H9 (cell line): ENCODE results near the gene NET1. TPM values are rescaled to one million over a fixed set of nuclear protein-coding genes. Genes with fewer than 3 reads are reported as not detected.

Experiments
- DNase-seq: peaks from one replicate; pipeline ENCODE4 v3.0.0-alpha.2; 2017
- H2AFZ ChIP-seq: one replicate; pipeline ENCODE4 v1.6.1; 2013; ENCODE audit warnings: mild to moderate bottlenecking, low read length, control low read depth, moderate library complexity
- H2AK5ac ChIP-seq: 2 replicates; pipeline ENCODE4 v1.6.1; 2013; ENCODE audit warnings: low read length, control low read depth, mixed read lengths; ENCODE audit not compliant: insufficient read length
- H2BK120ac ChIP-seq: one replicate; pipeline ENCODE4 v1.6.1; 2013; ENCODE audit warnings: low read depth, mild to moderate bottlenecking, low read length, control low read depth, inconsistent platforms; ENCODE audit not compliant: poor library complexity, severe bottlenecking
- H2BK12ac ChIP-seq: 2 replicates; pipeline ENCODE4 v1.6.1; 2013; ENCODE audit warnings: low read length, control low read depth, mixed read lengths, low read depth; ENCODE audit not compliant: insufficient read length
- H2BK15ac ChIP-seq: 2 replicates; pipeline ENCODE4 v1.6.1; 2013; ENCODE audit warnings: low read depth, low read length, control low read depth
- H2BK20ac ChIP-seq: one replicate; pipeline ENCODE4 v1.6.1; 2013; ENCODE audit warnings: low read depth, mild to moderate bottlenecking, low read length, control low read depth, inconsistent platforms; ENCODE audit not compliant: poor library complexity, severe bottlenecking
- H2BK5ac ChIP-seq: 2 replicates; pipeline ENCODE4 v1.6.1; 2013; ENCODE audit warnings: low read length, control low read depth, mixed read lengths; ENCODE audit not compliant: insufficient read length
- H3K14ac ChIP-seq: 2 replicates; pipeline ENCODE4 v1.6.1; 2013; ENCODE audit warnings: low read length, control low read depth; ENCODE audit not compliant: insufficient read depth
- H3K18ac ChIP-seq: 2 replicates; pipeline ENCODE4 v1.6.1; 2013; ENCODE audit warnings: low read depth, mild to moderate bottlenecking, mixed read lengths, low read length, control low read depth; ENCODE audit not compliant: insufficient read length
- H3K23ac ChIP-seq: 2 replicates; pipeline ENCODE4 v1.6.1; 2013; ENCODE audit warnings: low read length, control low read depth, mixed read lengths, low read depth; ENCODE audit not compliant: insufficient read length
- H3K23me2 ChIP-seq: 2 replicates; pipeline ENCODE4 v1.6.1; 2013; ENCODE audit warnings: low read depth, mild to moderate bottlenecking, mixed read lengths, low read length, control low read depth; ENCODE audit not compliant: insufficient read length, poor library complexity, severe bottlenecking
- H3K27ac ChIP-seq: 2 replicates; pipeline ENCODE4 v1.5.1; 2013; ENCODE audit warnings: low read length, control low read depth, mixed read lengths, low read depth; ENCODE audit not compliant: insufficient read length
- H3K27me3 ChIP-seq: 2 replicates; pipeline ENCODE4 v1.6.1; 2013; ENCODE audit warnings: low read length, control low read depth, inconsistent platforms; ENCODE audit not compliant: insufficient read depth
- H3K4ac ChIP-seq: 2 replicates; pipeline ENCODE4 v1.6.1; 2013; ENCODE audit warnings: low read depth, mild to moderate bottlenecking, control low read depth, inconsistent platforms, low read length, moderate library complexity
- H3K4me1 ChIP-seq: 2 replicates; pipeline ENCODE4 v1.6.1; 2013; ENCODE audit warnings: low read length, control low read depth, inconsistent platforms; ENCODE audit not compliant: insufficient read depth
- H3K4me2 ChIP-seq: 2 replicates; pipeline ENCODE4 v1.6.1; 2013; ENCODE audit warnings: low read length, control low read depth, mixed read lengths; ENCODE audit not compliant: insufficient read length, insufficient read depth
- H3K56ac ChIP-seq: 2 replicates; pipeline ENCODE4 v1.6.1; 2013; ENCODE audit warnings: low read depth, mild to moderate bottlenecking, mixed read lengths, low read length, control low read depth; ENCODE audit not compliant: insufficient read length
- H3K79me1 ChIP-seq: 2 replicates; pipeline ENCODE4 v1.6.1; 2013; ENCODE audit warnings: low read depth, mild to moderate bottlenecking, moderate library complexity, low read length, control low read depth, inconsistent platforms; ENCODE audit not compliant: insufficient read depth, poor library complexity, severe bottlenecking
- H3K79me2 ChIP-seq: 2 replicates; pipeline ENCODE4 v1.6.1; 2013; ENCODE audit warnings: low read length, control low read depth, inconsistent platforms; ENCODE audit not compliant: insufficient read depth
- H3K9ac ChIP-seq: 2 replicates; pipeline ENCODE4 v1.6.1; 2013; ENCODE audit warnings: low read length, control low read depth, mixed read lengths; ENCODE audit not compliant: insufficient read length; ENCODE audit errors: extremely low read depth
- H3K9me3 ChIP-seq: one replicate; pipeline ENCODE4 v1.6.1; 2013; ENCODE audit warnings: low read depth, low read length, inconsistent platforms; ENCODE audit not compliant: control insufficient read depth
- H3T11ph ChIP-seq: one replicate; pipeline ENCODE4 v1.6.1; 2013; ENCODE audit warnings: mild to moderate bottlenecking, low read length, control low read depth, inconsistent platforms
- H4K20me1 ChIP-seq: one replicate; pipeline ENCODE4 v1.6.1; 2013; ENCODE audit not compliant: control insufficient read depth, insufficient read length, insufficient read depth
- H4K5ac ChIP-seq: 2 replicates; pipeline ENCODE4 v1.6.1; 2013; ENCODE audit warnings: low read depth, mild to moderate bottlenecking, mixed read lengths, low read length, control low read depth; ENCODE audit not compliant: insufficient read length
- H4K8ac ChIP-seq: replicated peaks from 2 replicates; pipeline ENCODE4 v1.6.1; 2013; ENCODE audit warnings: low read length, control low read depth, mixed read lengths, low read depth; ENCODE audit not compliant: insufficient read length
- H4K91ac ChIP-seq: 2 replicates; pipeline ENCODE4 v1.6.1; 2013; ENCODE audit warnings: low read depth, mild to moderate bottlenecking, moderate library complexity, mixed read lengths, low read length, control low read depth; ENCODE audit not compliant: insufficient read length
- H3K27ac Mint-ChIP-seq, 3 experiments: 2 replicates in 2 of 3; 3 replicates in 1 of 3; pipeline ENCODE4 v1.8.0; 2020 to 2021; ENCODE audit warnings: mixed read lengths in 3 of 3, mild to moderate bottlenecking in 1 of 3, moderate library complexity in 1 of 3
- H3K27me3 Mint-ChIP-seq: 2 replicates; pipeline ENCODE4 v1.8.0; 2021; ENCODE audit warnings: low read depth, mild to moderate bottlenecking, moderate library complexity, mixed read lengths
- H3K36me3 Mint-ChIP-seq, 3 experiments: 2 replicates in 2 of 3; 3 replicates in 1 of 3; pipeline ENCODE4 v1.8.0; 2020 to 2021; ENCODE audit warnings: low read depth in 3 of 3, mixed read lengths in 3 of 3; ENCODE audit not compliant: insufficient read depth in 1 of 3
- H3K4me1 Mint-ChIP-seq, 2 experiments: 2 replicates each; pipeline ENCODE4 v1.8.0; 2020; ENCODE audit warnings: mixed read lengths in 2 of 2
- H3K4me3 Mint-ChIP-seq, 2 experiments: 2 replicates in 1 of 2; 3 replicates in 1 of 2; pipeline ENCODE4 v1.8.0; 2020 to 2021; ENCODE audit warnings: mild to moderate bottlenecking in 2 of 2, mixed read lengths in 2 of 2, moderate library complexity in 1 of 2
- H3K9me3 Mint-ChIP-seq, 2 experiments: 2 replicates in 1 of 2; 3 replicates in 1 of 2; pipeline ENCODE4 v1.8.0; 2020; ENCODE audit warnings: mild to moderate bottlenecking in 2 of 2, mixed read lengths in 2 of 2, moderate library complexity in 1 of 2
- CTCF ChIP-seq: fragments of 200-600 bp; sonication (generic); conservative IDR thresholded peaks from 3 replicates; pipeline ENCODE4 v1.8.0; 2021; ENCODE audit warnings: antibody characterized with exemption, mild to moderate bottlenecking
- WGBS: extraction: QIAGEN DNeasy Blood & Tissue Kit; methylation state at CpG from one replicate; pipeline ENCODE4 v1.1.7; 2013; ENCODE audit warnings: missing lambda C conversion rate, low lambda C conversion rate, mixed read lengths; ENCODE audit not compliant: insufficient read length; ENCODE audit errors: extremely low coverage; 5-methylcytosine and 5-hydroxymethylcytosine counted together
- total RNA-seq: library from RNA; stranded (reverse); gene quantifications from 2 replicates; pipeline ENCODE4 v1.2.1, GENCODE V29; 2021

NET1 gene
- total RNA-seq, 1 experiment from 2014 or later, result 50.6 TPM

- H3K4ac ChIP-seq, result no peak overlapping the region
- H3K79me1 ChIP-seq, result peaks cover 8% of the 10 kb centered on the region
- Mint-ChIP-seq H3K27ac (peak overlapping the region in 2 of 3 experiments; percentile 69 to 78; a peak in 3 of 7 replicates), H3K9me3 (peaks cover 5 to 18% of the 10 kb centered on the region in 2 experiments; a peak in 3 of 5 replicates), H3K4me3 (peak overlapping the region in 1 of 2 experiments; percentile 19; a peak in 2 of 5 replicates), H3K4me1 (peaks cover 29 to 31% of the 10 kb centered on the region in 2 experiments), H3K36me3 (peaks cover 0 to 21% (median 11%) of the 10 kb centered on the region in 3 experiments; a peak in 4 of 7 replicates), H3K27me3 (no peaks in the 10 kb centered on the region)
- peak; percentile 42 for DNase-seq
- no peak for TF ChIP-seq CTCF
- no peak overlapping the region for H2AK5ac ChIP-seq
- no peak overlapping the region for H2BK120ac ChIP-seq
- H2BK5ac ChIP-seq, result no peak overlapping the region
- peaks cover 2% of the 10 kb centered on the region; the same call in 1 of the 2 replicates for H3K4me1 ChIP-seq
- no peak overlapping the region for H4K5ac ChIP-seq
- no peak overlapping the region for H2BK20ac ChIP-seq
- no peak overlapping the region for H4K8ac ChIP-seq
- H2BK12ac ChIP-seq, result no peak overlapping the region
- no peak overlapping the region for H3K56ac ChIP-seq
- no peak overlapping the region for H3K14ac ChIP-seq
- H3K18ac ChIP-seq, result no peak overlapping the region
- H3K23ac ChIP-seq, result no peak overlapping the region
- no peak overlapping the region for H3K9ac ChIP-seq
- H3K79me2 ChIP-seq, result peaks cover 28% of the 10 kb centered on the region; the same call in 1 of the 2 replicates
- peaks cover 5% of the 10 kb centered on the region for H3K23me2 ChIP-seq
- no peak overlapping the region for H2BK15ac ChIP-seq
- no peak overlapping the region for H3K27ac ChIP-seq
- no peaks in the 10 kb centered on the region for H4K20me1 ChIP-seq
- no peak overlapping the region for H2AFZ ChIP-seq
- no peak overlapping the region for H4K91ac ChIP-seq
- no peaks in the 10 kb centered on the region for H3K27me3 ChIP-seq
- H3K9me3 ChIP-seq, result no peaks in the 10 kb centered on the region
- no CpG with 5 or more reads among the region's 11 CpGs for WGBS
- no peak overlapping the region for H3T11ph ChIP-seq
- peak overlapping the region; percentile 21 for H3K4me2 ChIP-seq
These were observed 4.6 kb downstream of the NET1 start for GRCh38 chr10:5416981-5417380.
